ENCODE results near the gene OSBPL8. TPM values are rescaled to one million over a fixed set of nuclear protein-coding genes. Genes with fewer than 3 reads are reported as not detected.
"Not testable (repeated sequence)": the region's sequence is repeated elsewhere in the genome, so short reads cannot be mapped to it uniquely, and the experiment has no call there.

Gene OSBPL8
- total RNA-seq, 2 donors from 2014 or later, result 72.7 to 87.3 TPM

DNA sequence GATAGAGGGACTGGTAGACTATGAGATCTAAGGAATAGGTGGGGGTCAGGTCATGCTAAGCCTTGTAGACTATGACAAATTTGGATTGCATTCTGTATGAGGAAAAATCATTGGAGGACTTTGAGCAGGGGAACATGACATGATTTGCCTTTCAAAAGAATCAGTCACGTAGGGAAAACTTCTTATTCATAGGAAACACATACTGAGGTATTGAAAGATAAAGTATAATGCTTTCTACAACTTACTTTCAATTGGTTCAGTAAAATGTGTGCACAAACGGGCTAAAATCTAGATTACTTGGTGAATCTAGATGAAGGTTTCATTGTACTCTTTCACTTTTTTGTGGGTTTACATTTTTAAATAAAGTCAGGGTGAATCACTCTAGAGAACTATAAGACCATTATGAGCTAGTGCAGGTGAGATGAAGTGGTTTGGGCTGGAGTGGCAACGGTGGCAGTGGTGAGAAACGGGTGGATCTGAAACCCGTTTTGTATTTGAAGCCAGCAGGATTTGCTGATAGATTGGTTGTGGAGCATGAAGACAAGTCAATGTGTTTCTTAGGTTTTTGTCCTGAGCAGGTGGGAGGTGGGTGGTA, 218.0 kb downstream of the OSBPL8 start:
- DNase-seq (ENCODE audit: low spot score), result no peak

DNA sequence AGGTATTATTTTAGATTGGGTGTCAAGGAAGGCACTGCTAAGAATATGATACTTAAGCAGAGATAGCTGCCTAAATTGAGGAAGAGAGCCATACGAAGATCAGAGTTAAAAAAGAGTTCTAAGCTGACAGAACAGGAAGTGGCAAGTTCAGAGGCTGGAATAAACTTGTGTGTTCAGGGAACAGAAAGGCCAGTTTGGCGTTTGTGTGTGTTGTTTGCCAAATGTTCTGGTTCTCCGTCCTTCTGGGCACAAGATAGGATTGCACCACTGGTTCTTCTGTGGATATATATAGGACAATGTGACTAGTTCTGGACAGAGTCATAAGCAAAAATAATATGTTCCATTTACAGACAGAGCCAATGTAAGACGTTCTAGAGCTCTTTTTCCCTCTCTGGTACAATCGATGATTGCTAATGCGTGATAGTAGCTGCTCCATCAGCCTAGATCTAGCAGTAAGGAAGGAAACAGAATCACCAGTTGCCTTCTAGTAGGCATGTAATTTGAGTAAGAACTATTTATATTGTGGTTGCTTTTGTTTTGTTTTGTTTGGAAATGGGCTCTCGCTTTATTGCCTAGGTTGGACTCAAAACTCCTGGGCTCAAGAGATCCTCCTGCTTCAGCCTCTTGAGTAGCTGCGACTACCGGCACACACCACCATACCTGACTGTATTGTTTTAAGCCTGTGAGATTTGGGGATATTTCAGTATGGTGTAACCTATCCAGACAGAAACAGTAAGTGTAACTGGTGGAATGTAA, 218.7 kb downstream of the OSBPL8 start:
- intact Hi-C loops (cut with DNase I), result no loop called here
- DNase-seq (ENCODE audit: low spot score), result no peak

More for the DNA sequence above, 218.0 kb downstream of the OSBPL8 start:
- intact Hi-C loops (cut with DNase I), result no loop called here

DNA sequence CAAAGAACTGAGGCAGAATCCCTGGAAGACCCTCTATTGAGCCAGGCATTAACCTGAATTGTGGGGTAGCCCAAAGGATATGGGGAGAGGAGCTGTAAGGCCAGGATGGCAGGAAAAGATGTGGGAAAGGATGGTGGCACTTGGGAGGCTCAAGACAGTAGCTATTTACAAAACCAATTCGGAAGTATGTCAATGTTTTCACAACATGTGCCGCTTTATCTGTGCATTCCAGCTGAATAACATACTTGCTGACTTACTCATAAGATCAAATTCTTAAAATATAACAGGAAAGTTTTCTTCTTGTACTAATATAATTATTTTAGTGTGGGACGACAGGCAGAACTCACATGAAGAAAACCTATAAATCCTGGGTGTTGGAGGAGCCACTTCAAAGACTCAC, 222.0 kb downstream of the OSBPL8 start:
- intact Hi-C loops (cut with DNase I), result no loop called here
- DNase-seq (ENCODE audit: low spot score), result no peak

DNA sequence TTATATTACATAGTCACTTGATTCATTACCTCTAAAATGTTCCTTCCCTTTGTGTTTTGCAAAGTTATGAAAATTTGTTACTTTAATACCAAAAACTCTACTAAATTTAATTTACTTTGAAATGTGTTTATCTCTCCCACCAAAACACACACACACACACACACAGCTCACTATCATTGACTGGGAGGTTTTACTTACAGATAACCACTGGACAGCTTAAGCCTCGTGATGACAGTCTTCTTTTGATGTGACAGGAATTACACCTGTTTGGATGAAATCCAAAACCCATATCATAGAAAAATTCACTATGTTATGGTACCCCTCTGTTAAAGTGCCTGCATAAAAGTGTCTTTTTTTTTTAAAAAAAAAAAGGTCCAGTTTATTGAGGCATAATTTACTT, 227.0 kb downstream of the OSBPL8 start:
- intact Hi-C loops (cut with DNase I), result no loop called here
- DNase-seq (ENCODE audit: low spot score), result no peak

DNA sequence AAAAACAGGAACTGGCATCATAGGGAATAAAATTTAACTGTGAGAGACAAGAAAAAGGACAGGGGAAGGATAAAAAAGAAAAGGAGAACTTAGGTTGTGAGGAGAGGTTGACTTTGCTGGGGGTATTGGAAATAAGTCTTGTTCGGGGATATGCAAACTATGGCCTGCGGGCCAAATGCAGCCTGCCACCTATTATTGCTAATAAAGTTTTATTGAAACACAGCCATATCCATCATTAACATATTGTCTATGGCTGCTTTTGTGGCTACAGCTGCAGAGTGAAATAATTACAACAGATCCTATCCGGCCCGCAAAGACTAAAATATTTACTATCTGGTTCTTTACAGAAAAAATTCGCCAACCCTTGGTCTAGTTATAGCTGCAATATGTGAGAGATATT, 230.0 kb downstream of the OSBPL8 start:
- no peak for DNase-seq (ENCODE audit: low spot score)
- intact Hi-C loops (cut with DNase I), result no loop called here

DNA sequence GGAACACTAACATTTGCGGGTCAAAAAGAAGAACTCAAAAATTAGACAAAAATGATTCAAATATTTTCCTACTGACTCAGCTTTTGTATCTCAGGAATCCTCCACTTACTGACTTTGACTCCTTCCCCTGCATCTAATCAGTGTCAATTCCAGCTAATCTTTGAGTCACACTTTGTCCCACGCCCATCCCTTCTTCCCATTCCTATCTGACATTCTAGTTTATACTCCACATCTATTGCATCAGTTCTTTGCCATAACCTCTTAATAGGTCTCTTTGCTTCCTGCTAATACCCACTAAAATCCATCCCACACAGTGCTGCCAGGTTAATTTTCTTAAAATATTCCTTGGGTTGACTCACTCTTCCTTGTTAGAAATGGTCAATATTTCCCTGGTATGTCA, 230.4 kb downstream of the OSBPL8 start:
- DNase-seq (ENCODE audit: low spot score), result no peak
- intact Hi-C loops (cut with DNase I), result no loop called here

DNA sequence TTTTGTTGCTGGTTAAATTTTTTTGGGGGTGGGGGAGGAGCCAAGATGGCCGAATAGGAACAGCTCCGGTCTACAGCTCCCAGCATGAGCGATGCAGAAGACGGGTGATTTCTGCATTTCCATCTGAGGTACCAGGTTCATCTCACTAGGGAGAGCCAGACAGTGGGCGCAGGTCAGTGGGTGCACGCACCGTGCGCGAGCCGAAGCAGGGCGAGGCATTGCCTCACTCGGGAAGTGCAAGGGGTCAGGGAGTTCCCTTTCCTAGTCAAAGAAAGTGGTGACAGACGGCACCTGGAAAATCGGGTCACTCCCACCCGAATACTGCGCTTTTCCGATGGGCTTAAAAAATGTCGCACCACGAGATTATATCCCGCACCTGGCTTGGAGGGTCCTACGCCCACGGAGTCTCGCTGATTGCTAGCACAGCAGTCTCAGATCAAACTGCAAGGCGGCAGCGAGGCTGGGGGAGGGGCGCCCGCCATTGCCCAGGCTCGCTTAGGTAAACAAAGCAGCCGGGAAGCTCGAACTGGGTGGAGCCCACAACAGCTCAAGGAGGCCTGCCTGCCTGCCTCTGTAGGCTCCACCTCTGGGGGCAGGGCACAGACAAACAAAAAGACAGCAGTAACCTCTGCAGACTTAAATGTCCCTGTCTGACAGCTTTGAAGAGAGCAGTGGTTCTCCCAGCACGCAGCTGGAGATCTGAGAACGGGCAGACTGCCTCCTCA, 239.8 kb downstream of the OSBPL8 start:
- DNase-seq (ENCODE audit: low spot score); intact Hi-C loops (cut with DNase I): not testable (repeated sequence)

DNA sequence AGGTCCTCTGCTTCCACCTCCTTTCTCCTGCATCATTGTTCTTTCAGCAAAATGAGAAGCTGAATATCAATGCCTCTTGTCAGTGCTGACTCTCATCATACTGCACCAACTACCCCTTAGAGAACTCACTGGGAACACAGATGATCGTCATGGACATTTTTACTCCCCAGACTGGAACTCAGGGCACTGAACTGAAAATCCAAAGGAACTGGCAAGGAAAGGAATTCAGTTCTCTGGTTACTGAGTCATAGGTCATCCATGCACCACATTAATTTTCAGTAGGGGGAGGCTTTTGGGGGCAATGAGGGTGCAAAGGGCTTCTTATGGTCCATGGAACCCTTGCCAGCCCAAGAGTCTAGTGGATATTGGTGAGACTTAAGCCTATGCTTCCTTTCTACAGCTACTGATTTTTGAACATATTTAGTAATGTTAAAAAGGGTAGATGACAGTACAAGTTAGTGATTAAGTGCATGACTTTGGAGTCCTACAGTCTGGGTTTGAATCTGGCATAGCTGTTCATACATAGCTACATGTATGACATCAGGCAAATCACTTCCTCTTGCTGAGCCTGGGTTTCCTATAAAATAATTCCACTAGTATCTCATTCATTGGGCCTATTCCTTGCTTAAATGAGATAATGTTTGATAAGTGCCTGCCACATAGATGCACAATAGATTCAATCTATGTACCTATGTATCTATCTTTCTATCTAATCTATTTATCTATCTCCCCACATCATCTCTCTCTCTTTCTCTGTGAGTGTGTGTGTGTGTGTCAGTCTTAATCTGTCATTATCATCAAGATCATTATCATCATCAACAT, 240.6 kb downstream of the OSBPL8 start:
- intact Hi-C loops (cut with DNase I), result no loop called here
- no peak for DNase-seq (ENCODE audit: low spot score)

DNA sequence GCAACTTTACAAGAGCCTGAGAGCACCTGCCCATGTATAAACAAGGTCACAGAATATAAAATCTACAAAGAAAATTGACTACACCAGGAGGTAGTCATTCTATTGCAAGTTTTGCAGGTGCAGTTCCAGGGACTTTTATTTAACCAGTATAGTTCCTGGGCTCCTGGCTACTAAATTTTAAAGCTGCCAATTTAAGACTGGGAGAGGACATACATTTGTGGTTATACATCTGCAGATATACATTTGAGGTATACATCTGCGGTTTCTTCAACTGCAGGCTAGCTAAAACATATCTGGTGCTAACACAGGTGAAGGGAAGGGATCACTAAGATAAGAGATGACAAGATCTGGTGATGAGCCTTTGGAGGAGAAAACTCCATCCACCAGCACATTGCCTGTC, 241.6 kb downstream of the OSBPL8 start:
- no peak for DNase-seq (ENCODE audit: low spot score)
- intact Hi-C loops (cut with DNase I), result no loop called here

DNA sequence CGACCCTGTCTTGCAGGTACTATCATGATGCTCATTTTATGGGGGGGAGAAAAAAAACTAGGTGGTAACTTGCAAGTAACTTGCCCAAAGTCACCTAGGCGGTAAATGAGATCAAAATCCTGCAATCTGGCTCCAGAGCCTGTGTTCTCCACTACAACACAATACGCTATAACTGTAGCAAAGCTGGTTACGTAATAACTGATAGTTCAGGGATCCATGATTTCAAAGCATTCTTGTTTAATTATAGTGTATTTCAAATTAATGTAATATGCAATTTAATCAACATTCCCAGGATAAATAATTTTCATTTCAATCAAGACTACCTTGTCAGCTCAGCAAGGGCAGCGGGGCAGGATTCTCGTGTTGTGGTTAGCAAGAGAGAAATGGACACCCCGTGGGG, 243.1 kb downstream of the OSBPL8 start:
- intact Hi-C loops (cut with DNase I), result no loop called here
- no peak for DNase-seq (ENCODE audit: low spot score)

DNA sequence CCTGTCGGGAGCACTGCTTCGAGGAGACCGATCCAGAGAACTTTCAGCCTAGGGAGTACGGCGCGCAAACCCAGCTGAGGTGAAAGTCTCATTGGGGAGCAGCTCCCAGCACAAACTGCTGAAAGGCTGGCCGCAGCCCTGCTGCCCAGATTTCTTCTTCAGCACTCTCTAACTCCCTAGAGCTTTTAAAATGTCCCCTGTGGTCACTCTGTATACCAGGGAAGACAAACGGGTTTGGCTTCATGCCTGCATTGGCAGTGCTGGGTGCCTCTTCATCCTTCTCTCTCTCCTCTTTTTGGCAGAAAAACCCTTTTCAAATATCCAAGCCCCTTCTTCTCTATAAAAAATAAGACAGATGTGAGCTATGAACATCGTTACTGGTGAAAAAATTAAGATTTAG, 246.3 kb downstream of the OSBPL8 start:
- intact Hi-C loops (cut with DNase I), result no loop called here
- DNase-seq (ENCODE audit: low spot score), result no peak

DNA sequence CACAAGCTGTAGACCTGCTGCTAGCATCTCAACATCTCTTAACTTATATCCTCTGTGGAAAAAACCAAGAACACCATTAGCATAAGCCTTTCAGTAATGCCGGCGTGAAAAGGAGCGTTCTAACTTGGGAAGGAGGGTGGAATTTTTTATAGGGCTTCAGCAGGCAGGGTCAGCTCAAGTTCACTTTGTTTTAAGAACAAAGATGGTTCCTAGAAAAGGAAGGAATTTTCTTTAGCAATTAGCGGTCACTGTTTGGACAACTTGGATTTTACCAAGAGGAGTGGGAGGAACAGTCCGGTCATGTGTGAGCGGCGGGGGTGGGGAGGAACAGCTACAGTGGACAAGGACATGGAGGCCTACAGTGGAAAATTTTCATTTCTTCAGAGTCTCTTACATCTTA, 247.3 kb downstream of the OSBPL8 start:
- intact Hi-C loops (cut with DNase I), result no loop called here

DNA sequence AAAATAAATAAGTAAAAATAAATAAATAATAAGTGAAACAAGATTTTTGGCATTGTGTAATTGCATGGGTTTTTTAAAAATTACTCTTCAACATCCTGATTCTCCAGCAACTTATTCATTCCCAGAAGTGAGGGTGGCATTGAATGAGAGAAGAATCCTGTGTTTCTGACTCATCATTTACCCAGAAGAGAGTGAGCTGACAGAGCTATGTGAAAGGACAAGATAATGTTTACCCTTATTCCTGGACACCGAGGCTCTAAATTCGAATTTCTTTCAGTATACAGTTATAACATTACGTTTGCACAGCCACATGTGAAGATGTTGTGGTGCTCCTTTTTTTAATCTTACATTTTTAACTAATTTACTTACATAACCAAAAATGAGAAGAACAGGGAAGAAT, 247.8 kb downstream of the OSBPL8 start:
- intact Hi-C loops (cut with DNase I), result no loop called here
- no peak for DNase-seq (ENCODE audit: low spot score)

More for the DNA sequence above, 247.3 kb downstream of the OSBPL8 start:
- DNase-seq (ENCODE audit: low spot score), result no peak

DNA sequence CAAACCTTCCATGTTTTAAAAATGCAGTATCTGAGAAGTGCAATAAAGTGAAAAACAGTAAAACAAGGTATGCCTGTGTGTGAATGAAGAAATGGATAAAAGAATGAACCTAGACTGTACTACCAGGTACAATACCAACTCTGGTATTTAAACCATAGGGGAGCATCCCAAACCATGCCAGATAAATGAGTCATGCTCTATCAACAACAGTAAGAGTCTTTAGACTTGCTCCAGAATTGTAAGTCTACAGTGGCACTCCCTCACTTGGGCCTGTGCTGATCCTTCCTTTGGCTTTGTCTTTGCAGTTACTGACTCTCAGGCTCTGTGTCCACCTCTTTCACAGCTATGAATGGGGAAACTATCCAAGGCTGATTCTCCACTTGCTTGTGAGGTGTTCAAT, 249.5 kb downstream of the OSBPL8 start:
- no peak for DNase-seq (ENCODE audit: low spot score)
- intact Hi-C loops (cut with DNase I), result no loop called here

DNA sequence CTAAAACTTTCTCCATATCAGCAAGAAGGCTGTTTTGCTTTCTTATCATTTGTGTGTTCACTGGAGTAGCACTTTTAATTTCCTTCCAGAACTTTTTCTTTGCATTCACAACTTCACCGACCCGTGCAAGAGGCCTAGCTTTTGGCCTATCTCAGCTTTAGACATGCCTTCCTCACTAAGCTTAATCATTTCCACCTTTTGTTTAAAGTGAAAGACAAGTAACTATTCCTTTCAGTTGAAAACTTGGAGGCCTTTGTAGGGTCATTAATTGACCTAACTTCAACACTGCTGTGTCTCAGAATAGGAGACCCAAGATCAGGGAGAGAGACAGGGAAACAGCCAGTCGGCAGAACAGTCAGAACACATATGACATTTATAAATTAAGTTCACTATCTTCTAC, 250.7 kb downstream of the OSBPL8 start:
- intact Hi-C loops (cut with DNase I), result no loop called here
- DNase-seq (ENCODE audit: low spot score), result no peak

DNA sequence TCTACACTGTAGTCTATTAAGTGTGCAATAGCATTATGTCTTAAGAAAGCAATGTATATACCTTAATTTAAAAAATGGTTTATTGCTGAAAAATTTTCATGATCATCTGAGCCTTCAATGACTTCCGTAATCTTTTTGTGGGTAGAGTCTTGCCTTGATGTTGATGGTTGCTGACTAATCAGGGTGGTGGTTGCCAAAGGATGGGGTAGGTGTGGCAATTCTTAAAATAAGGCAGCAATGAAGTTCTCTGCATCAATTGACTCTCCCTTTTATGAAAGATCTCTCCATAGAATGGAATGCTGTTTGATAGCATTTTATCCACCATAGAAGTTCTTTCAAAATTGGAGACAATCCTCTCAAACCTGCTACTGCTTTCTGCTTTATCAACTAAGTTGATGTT, 252.5 kb downstream of the OSBPL8 start:
- no peak for DNase-seq (ENCODE audit: low spot score)
- intact Hi-C loops (cut with DNase I), result no loop called here

DNA sequence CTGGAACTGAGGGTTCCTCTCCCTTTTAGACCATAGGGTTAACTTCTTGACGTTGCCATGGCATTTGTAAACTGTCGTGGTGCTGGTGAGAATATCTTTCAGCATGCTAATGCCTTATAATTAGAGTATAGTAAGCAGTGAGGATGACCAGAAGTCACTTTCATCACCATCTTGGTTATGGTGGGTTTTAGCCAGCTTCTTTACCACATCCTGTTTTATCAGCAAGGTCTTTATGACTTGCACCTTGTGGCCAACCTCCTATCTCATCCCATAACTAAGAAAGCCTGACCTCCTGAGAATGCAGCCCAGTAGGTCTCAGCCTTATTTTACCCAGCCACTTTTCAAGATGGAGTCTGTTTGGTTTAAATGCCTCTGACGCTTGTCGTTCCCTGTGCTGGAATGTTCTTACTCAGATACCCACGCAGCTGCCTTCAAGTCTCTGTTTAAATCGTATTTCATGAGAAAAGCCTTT, 255.5 kb downstream of the OSBPL8 start:
- DNase-seq (ENCODE audit: low spot score), result no peak
- intact Hi-C loops (cut with DNase I), result no loop called here

DNA sequence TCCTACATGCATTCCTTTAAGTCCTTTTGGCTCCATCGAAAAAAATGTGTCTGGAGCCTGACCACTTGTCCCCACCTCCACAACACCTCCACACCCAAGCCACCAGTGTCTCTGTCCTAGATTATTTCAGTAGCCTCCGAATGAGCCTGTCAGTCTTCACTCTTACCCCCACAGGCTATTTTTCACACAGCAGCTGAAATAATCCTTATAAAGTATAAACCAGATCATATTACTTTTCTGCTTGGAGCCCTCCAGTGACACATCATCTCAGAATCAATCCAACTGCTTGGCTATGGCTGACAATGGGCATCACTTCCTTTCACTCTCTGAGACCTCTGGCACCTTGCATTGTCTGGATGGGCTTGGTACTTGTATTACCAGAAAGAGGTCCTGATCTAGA, 256.2 kb downstream of the OSBPL8 start:
- no peak for DNase-seq (ENCODE audit: low spot score)
- intact Hi-C loops (cut with DNase I), result no loop called here

All from posterior vena cava (tissue), 2 donors.